Endothelial cell of umbilical vein (primary cell): Measurements from ENCODE around the gene TNS1. TPM values are rescaled to one million over a fixed set of nuclear protein-coding genes. Genes with fewer than 3 reads are reported as not detected.

Experiments used
- BruUV-seq: library from RNA; stranded (reverse); fragments of 400-500 nt; replicated peaks from 2 replicates; lab custom pipeline; 2021; lab: Mats Ljungman, UMichigan
- CTCF ChIA-PET: fragments of 300-600, 350-600 bp; sonication (Branson Sonifier 250); formaldehyde crosslinking; loops from one replicate; lab custom pipeline; 2021; ENCODE audit warnings: antibody characterized with exemption, inconsistent platforms; lab: Charles Lee
- POLR2A ChIA-PET: fragments of 300-600, 350-600 bp; sonication (Branson Sonifier 250); formaldehyde crosslinking; loops from one replicate; lab custom pipeline; 2021; ENCODE audit warnings: antibody characterized with exemption, inconsistent platforms; lab: Charles Lee
- DNase-seq: peaks from one replicate; pipeline ENCODE4 v3.0.0-alpha.2; 2011; ENCODE audit warnings: low read depth, low spot score
- FAIRE-seq: peaks from 2 replicates; lab custom pipeline; 2011; peaks lifted over from hg19 to GRCh38; lab: Jason Lieb, UNC
- H2AFZ ChIP-seq: 2 replicates; pipeline ENCODE4 v1.6.0; 2012; ENCODE audit warnings: low read depth, low read length, control low read depth, inconsistent platforms
- H3K27ac ChIP-seq: 2 replicates; pipeline ENCODE4 v1.5.1; 2011; ENCODE audit warnings: low read depth, mild to moderate bottlenecking, control low read depth, low read length, moderate library complexity; ENCODE audit not compliant: insufficient read depth
- H3K27me3 ChIP-seq, 2 experiments: 2 replicates each; pipeline versions ENCODE4 v1.6.0 to v1.6.1; 2011; ENCODE audit warnings: low read length in 2 of 2, mixed read lengths in 1 of 2; ENCODE audit not compliant: control insufficient read depth in 2 of 2, insufficient read depth in 2 of 2
- H3K36me3 ChIP-seq, 2 experiments: 2 replicates in 1 of 2; 3 replicates in 1 of 2; pipeline ENCODE4 v1.5.1; 2011; ENCODE audit warnings: low read length in 2 of 2, mild to moderate bottlenecking in 1 of 2, moderate library complexity in 1 of 2; ENCODE audit not compliant: control insufficient read depth in 2 of 2, insufficient read depth in 2 of 2; ENCODE audit errors: extremely low read depth in 1 of 2
- H3K4me1 ChIP-seq: 3 replicates; pipeline ENCODE4 v1.5.1; 2011; ENCODE audit warnings: mild to moderate bottlenecking, low read length; ENCODE audit not compliant: control insufficient read depth, insufficient read depth; ENCODE audit errors: extremely low read depth
- H3K4me2 ChIP-seq: 2 replicates; pipeline ENCODE4 v1.6.1; 2011; ENCODE audit warnings: low read length, control low read depth, mixed read lengths; ENCODE audit not compliant: insufficient read depth
- H3K4me3 ChIP-seq, 3 experiments: fragments of 200-600 bp in 1 of 3; sonication (generic), shearing (Covaris generic) in 1 of 3; replicated peaks in 1 of 3; 2 replicates each; pipeline ENCODE4 v1.5.1; 2011 to 2016; ENCODE audit warnings: control low read depth in 3 of 3, low read length in 3 of 3, mild to moderate bottlenecking in 2 of 3, inconsistent platforms in 1 of 3, low read depth in 1 of 3, moderate library complexity in 1 of 3; ENCODE audit not compliant: insufficient read depth in 1 of 3
- H3K79me2 ChIP-seq: 2 replicates; pipeline ENCODE4 v1.6.0; 2012; ENCODE audit warnings: low read length, inconsistent platforms; ENCODE audit not compliant: control insufficient read depth, insufficient read depth
- H3K9ac ChIP-seq: replicated peaks from 2 replicates; pipeline ENCODE3; 2011; ENCODE audit warnings: low read length, control low read depth; ENCODE audit not compliant: insufficient read depth; ENCODE audit errors: extremely low read depth
- H3K9me1 ChIP-seq: replicated peaks from 3 replicates; pipeline ENCODE4 v1.6.0; 2011; ENCODE audit warnings: mild to moderate bottlenecking, low read length; ENCODE audit not compliant: control insufficient read depth, insufficient read depth; ENCODE audit errors: extremely low read depth
- H3K9me3 ChIP-seq: replicated peaks from 2 replicates; pipeline ENCODE4 v1.5.1; 2012; ENCODE audit warnings: low read length, inconsistent platforms; ENCODE audit not compliant: control insufficient read depth, insufficient read depth
- H4K20me1 ChIP-seq: replicated peaks from 2 replicates; pipeline ENCODE3; 2011; ENCODE audit warnings: mild to moderate bottlenecking, low read length; ENCODE audit not compliant: control insufficient read depth, insufficient read depth; ENCODE audit errors: extremely low read depth
- EZH2 ChIP-seq: IDR thresholded peaks from 2 replicates; pipeline ENCODE4 v1.6.1; 2012; ENCODE audit warnings: borderline replicate concordance, low read depth, mild to moderate bottlenecking, moderate library complexity, low read length, inconsistent platforms; ENCODE audit not compliant: severe bottlenecking
- FOS ChIP-seq: IDR thresholded peaks from 2 replicates; pipeline ENCODE4 v1.6.1; 2011; ENCODE audit warnings: mild to moderate bottlenecking, low read length, moderate library complexity, borderline replicate concordance; ENCODE audit not compliant: insufficient read depth
- GATA2 ChIP-seq: IDR thresholded peaks from 2 replicates; pipeline ENCODE4 v1.7.0; 2011; ENCODE audit warnings: low read depth, mild to moderate bottlenecking, moderate library complexity, mixed read lengths, low read length; ENCODE audit not compliant: insufficient read length, insufficient read depth
- JUN ChIP-seq: IDR thresholded peaks from 2 replicates; pipeline ENCODE4 v1.6.1; 2011; ENCODE audit warnings: borderline replicate concordance, low read depth; ENCODE audit not compliant: insufficient read length, insufficient read depth
- MYC ChIP-seq: IDR thresholded peaks from one replicate; pipeline ENCODE4 v1.6.1; 2011; ENCODE audit warnings: mild to moderate bottlenecking, low read depth, low read length
- POLR2A ChIP-seq: IDR thresholded peaks from 2 replicates; pipeline ENCODE4 v1.6.1; 2012; ENCODE audit warnings: low read depth, mild to moderate bottlenecking, control low read depth, low read length
- POLR2AphosphoS5 ChIP-seq: IDR thresholded peaks from 2 replicates; pipeline ENCODE4 v1.6.1; 2012; ENCODE audit warnings: low read depth, mild to moderate bottlenecking, control low read depth, low read length, moderate library complexity; ENCODE audit not compliant: insufficient read depth
- dilution Hi-C: fragments of 300-500 bp; cut with MboI; formaldehyde crosslinking; loops from one replicate; pipeline ENCODE4 v1.15.0; 2019; ENCODE audit warnings: low sequenced_read_pairs; ENCODE audit not compliant: extremely low pct_ligation_motif_present
- intact Hi-C: fragments of 100-400 bp; cut with micrococcal nuclease; formaldehyde crosslinking; loops from one replicate; pipeline ENCODE4 v1.10.0; 2022
- polyA plus RNA-seq, 4 experiments: library from polyadenylated mRNA; depleted of rRNA in 3 of 4; stranded (reverse) in 3 of 4; unstranded in 1 of 4; fragments of >200 nt; gene quantifications; 2 replicates each; pipeline versions ENCODE4 v1.2.1 to v1.2.3, GENCODE V29; 2011 to 2012; ENCODE audit warnings: missing spikeins in 1 of 4
- total RNA-seq: library from RNA; stranded (reverse); gene quantifications from 2 replicates; pipeline ENCODE4 v1.2.3, GENCODE V29; 2021
- TF ChIP-seq, protein P1 (sequence below), 2 donors: IDR thresholded peaks; 1 replicate in 1 of 2; 2 replicates in 1 of 2; pipeline ENCODE4 v1.5.1; 2011; ENCODE audit warnings: low read length in 2 of 2, mild to moderate bottlenecking in 2 of 2, moderate library complexity in 2 of 2, control low read depth in 1 of 2, inconsistent platforms in 1 of 2, low read depth in 1 of 2; ENCODE audit not compliant: insufficient read depth in 1 of 2; ENCODE audit errors: extremely low read depth in 1 of 2
- TF ChIP-seq, protein P2 (sequence below): IDR thresholded peaks from 2 replicates; pipeline ENCODE4 v1.6.1; 2011; ENCODE audit not compliant: insufficient read depth, insufficient read length

Gene TNS1
- total and polyA plus RNA-seq, 2 donors (not counting 3 experiments of a cell fraction or from before 2014, with no cell fraction given): 11.0 to 52.1 TPM

DNA sequence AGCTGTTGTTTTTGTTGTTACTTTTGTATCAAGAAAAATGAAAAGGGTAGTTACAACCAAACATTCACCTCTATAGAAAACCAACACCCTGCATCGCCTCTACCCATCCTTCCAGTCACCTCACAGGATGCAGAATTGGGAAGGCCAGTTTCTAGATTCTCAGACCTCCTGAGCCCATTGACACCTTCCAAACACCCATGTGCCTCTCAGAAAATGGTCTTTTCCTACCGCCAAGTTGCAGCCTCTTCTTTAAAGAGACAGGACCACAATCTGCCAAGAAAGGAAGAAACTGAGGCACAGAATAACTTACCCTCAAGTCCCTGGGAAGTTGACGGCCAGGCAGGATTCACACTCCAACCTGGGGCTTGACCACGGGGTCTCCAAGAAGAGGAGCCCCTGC lies 101.4 kb downstream of the TNS1 start:
- intact Hi-C loops (no loop called here), dilution Hi-C loops (no loop called here)
- H4K20me1 ChIP-seq: no peaks in the 10 kb centered on the region
- FAIRE-seq: no peak
- no peak for DNase-seq
- CTCF ChIA-PET: interaction anchor here (1.1 to 3.4 kb wide), 4 partner anchors 11 to 112 kb away, joined by 4 to 17 read pairs (median 10); no protein-coding TSS in a partner anchor
- H3K27me3 ChIP-seq: no peaks in the 10 kb centered on the region
- no peaks in the 10 kb centered on the region for H3K9me1 ChIP-seq
- H2AFZ ChIP-seq: no peak overlapping the region
- H3K4me3 ChIP-seq: no peak overlapping the region
- no peak for TF ChIP-seq GATA2
- no peaks in the 10 kb centered on the region for H3K79me2 ChIP-seq
- H3K9me3 ChIP-seq: no peaks in the 10 kb centered on the region
- no peak overlapping the region for H3K9ac ChIP-seq
- H3K4me2 ChIP-seq: no peak overlapping the region
- no TSS peak for BruUV-seq
- H3K36me3 ChIP-seq: peaks cover 0 to 5% of the 10 kb centered on the region in 2 experiments
- no peak overlapping the region for H3K27ac ChIP-seq
- POLR2A ChIA-PET: no interaction called here
- peaks cover 35% of the 10 kb centered on the region for H3K4me1 ChIP-seq

DNA sequence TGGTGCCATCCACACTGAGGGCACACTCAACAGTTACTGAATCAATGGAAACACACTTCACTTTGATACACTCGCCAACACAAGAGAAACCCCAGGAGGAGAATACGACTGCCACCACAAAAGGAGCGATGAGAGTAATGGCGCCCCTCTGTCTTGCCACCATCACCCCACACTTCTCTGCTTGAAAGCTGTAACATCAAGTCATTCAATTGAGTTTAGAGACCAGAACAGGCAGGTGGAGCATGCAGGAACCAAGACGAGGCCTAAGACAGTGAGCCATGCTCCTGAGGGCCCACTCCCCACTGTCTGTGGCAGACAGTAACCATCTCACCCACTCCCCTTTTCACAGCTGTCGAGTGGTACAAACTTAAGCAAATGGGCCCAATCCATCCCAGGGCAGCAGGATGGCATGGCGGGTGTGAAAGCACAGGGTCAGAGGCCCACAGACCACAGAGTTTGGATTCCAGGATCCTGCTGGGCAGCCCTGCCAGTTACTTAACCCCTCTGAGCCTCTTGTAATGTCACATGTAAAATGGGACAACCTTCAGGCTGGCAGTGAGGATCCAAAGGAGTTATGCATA lies 101.9 kb downstream of the TNS1 start:
- Histone ChIP-seq H3K27ac (no peak overlapping the region), H3K9me3 (no peaks in the 10 kb centered on the region), H3K36me3 (peaks cover 0 to 5% of the 10 kb centered on the region in 2 experiments), H2AFZ (no peak overlapping the region), H3K4me2 (no peak overlapping the region), H3K9me1 (no peaks in the 10 kb centered on the region), H3K79me2 (no peaks in the 10 kb centered on the region), H3K4me3 (no peak overlapping the region), H3K9ac (no peak overlapping the region), H3K4me1 (peaks cover 35% of the 10 kb centered on the region), H3K27me3 (no peaks in the 10 kb centered on the region), H4K20me1 (no peaks in the 10 kb centered on the region)
- intact Hi-C loops (no loop called here), dilution Hi-C loops (no loop called here)
- no peak for DNase-seq
- CTCF ChIA-PET: interaction anchor here (1.6 to 2.6 kb wide), 2 partner anchors 10 to 112 kb away, joined by 5 to 17 read pairs; no protein-coding TSS in a partner anchor
- TF ChIP-seq GATA2 (no peak), JUN (no peak), POLR2AphosphoS5 (no peak), MYC (no peak), EZH2 (no peak), FOS (no peak), POLR2A (no peak)
- TF ChIP-seq, protein P1, sequence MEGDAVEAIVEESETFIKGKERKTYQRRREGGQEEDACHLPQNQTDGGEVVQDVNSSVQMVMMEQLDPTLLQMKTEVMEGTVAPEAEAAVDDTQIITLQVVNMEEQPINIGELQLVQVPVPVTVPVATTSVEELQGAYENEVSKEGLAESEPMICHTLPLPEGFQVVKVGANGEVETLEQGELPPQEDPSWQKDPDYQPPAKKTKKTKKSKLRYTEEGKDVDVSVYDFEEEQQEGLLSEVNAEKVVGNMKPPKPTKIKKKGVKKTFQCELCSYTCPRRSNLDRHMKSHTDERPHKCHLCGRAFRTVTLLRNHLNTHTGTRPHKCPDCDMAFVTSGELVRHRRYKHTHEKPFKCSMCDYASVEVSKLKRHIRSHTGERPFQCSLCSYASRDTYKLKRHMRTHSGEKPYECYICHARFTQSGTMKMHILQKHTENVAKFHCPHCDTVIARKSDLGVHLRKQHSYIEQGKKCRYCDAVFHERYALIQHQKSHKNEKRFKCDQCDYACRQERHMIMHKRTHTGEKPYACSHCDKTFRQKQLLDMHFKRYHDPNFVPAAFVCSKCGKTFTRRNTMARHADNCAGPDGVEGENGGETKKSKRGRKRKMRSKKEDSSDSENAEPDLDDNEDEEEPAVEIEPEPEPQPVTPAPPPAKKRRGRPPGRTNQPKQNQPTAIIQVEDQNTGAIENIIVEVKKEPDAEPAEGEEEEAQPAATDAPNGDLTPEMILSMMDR (IDR thresholded peaks at IDR 0.05; ENCODE audit: extremely low read depth in 1 of 2, insufficient read depth in 1 of 2, low read depth in 1 of 2, low read length in 2 of 2): no peak
- TF ChIP-seq, protein P2, sequence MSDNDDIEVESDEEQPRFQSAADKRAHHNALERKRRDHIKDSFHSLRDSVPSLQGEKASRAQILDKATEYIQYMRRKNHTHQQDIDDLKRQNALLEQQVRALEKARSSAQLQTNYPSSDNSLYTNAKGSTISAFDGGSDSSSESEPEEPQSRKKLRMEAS: no peak
- POLR2A ChIA-PET: no interaction called here
- no TSS peak for BruUV-seq
- FAIRE-seq: no peak
